ENCODE results near the gene BCL3. TPM values are rescaled to one million over a fixed set of nuclear protein-coding genes. Genes with fewer than 3 reads are reported as not detected.

BCL3 gene
- polyA plus RNA-seq, 1 of the 3 experiments (the other 2 are of a cell fraction), result 19.2 TPM

DNA sequence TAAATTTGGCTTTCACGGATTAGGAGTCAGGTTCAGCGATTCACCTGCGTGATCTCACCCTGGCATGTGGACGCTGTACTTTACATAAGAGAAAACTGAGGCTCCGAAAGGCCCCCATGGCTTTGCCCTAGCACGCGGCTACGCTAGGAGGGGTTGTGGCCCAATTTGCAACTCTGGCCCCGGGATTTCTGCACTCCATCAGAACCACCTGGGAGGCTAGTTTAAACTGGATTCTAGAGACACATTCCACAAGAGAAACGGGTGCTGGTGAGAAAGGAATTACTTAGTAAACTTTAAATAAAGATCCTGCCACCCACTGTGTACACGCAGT lies 6.2 kb downstream of the BCL3 start:
- H3K9ac ChIP-seq, result peak overlapping the region; percentile 54; the same call in 1 of the 2 replicates
- 71% methylated on average over 11 of the region's 11 CpGs for WGBS (ENCODE audit: low lambda C conversion rate)
- CTCF ChIA-PET, result interaction anchor here (1.0 to 8.7 kb wide), 6 partner anchors 16 to 184 kb away, joined by 3 to 86 read pairs (median 8); no protein-coding TSS in a partner anchor

GRCh38 chr19:44755219-44755618 lies 6.7 kb downstream of the BCL3 start:
- Histone ChIP-seq H3K9ac (no peak overlapping the region), H4K20me1 (ENCODE audit: insufficient read depth) (peaks cover 5% of the 10 kb centered on the region; the same call in 1 of the 2 replicates), H3K79me2 (ENCODE audit: insufficient read depth) (peaks cover 16% of the 10 kb centered on the region), H3K27ac (ENCODE audit: low read depth in 2 of 2, low read length in 1 of 2) (no peak overlapping the region; a peak in 1 of 4 replicates), H3F3A (replicated peaks; ENCODE audit: insufficient read depth) (peaks cover 15% of the 10 kb centered on the region), H2AFZ (ENCODE audit: low read depth) (no peak overlapping the region), H3K9me2 (no peaks in the 10 kb centered on the region), H3K36me3 (replicated peaks in 1 of 2; ENCODE audit: control insufficient read depth in 1 of 2, insufficient read depth in 2 of 2, low read length in 1 of 2) (peaks cover 19 to 23% of the 10 kb centered on the region in 2 experiments), H3K9me3 (no peaks in the 10 kb centered on the region), H3K4me2 (peak overlapping the region; percentile 83; the same call in 1 of the 2 replicates), H3K4me1 (ENCODE audit: control insufficient read depth in 1 of 2, insufficient read depth in 2 of 2, low read depth in 1 of 2, low read length in 1 of 2) (peaks cover 21 to 24% of the 10 kb centered on the region in 2 experiments; a peak in 3 of 4 replicates), H3K27me3 (ENCODE audit: insufficient read depth) (no peaks in the 10 kb centered on the region), H3K4me3 (ENCODE audit: low read depth in 2 of 2, low read length in 1 of 2) (no peak overlapping the region)
- TF ChIP-seq EZH2phosphoT487 (IDR thresholded peaks at IDR 0.05; ENCODE audit: borderline replicate concordance, low read depth) (no peak), RAD21 (IDR thresholded peaks at IDR 0.05; ENCODE audit: low read length) (no peak), POLR2AphosphoS5 (IDR thresholded peaks at IDR 0.05; ENCODE audit: low read depth, low read length) (no peak), FOXJ3 (CRISPR knock-in tag; IDR thresholded peaks at IDR 0.05) (no peak), NRF1 (IDR thresholded peaks at IDR 0.05; ENCODE audit: low read depth, low read length) (no peak), MXI1 (IDR thresholded peaks at IDR 0.05; ENCODE audit: low read depth, low read length) (no peak), TAF1 (IDR thresholded peaks at IDR 0.05; ENCODE audit: borderline replicate concordance, low read depth, low read length) (no peak), JUND (IDR thresholded peaks at IDR 0.05) (no peak), TCF12 (IDR thresholded peaks at IDR 0.05) (no peak), SIN3A (IDR thresholded peaks at IDR 0.05; ENCODE audit: borderline replicate concordance, low read depth, low read length) (no peak), FOXM1 (IDR thresholded peaks at IDR 0.05; ENCODE audit: low read depth) (no peak), SMC3 (IDR thresholded peaks at IDR 0.05; ENCODE audit: low read depth, low read length) (no peak)
- TF ChIP-seq, protein P1, sequence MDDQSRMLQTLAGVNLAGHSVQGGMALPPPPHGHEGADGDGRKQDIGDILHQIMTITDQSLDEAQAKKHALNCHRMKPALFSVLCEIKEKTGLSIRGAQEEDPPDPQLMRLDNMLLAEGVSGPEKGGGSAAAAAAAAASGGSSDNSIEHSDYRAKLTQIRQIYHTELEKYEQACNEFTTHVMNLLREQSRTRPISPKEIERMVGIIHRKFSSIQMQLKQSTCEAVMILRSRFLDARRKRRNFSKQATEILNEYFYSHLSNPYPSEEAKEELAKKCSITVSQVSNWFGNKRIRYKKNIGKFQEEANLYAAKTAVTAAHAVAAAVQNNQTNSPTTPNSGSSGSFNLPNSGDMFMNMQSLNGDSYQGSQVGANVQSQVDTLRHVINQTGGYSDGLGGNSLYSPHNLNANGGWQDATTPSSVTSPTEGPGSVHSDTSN (IDR thresholded peaks at IDR 0.05), result no peak
- TF ChIP-seq, protein P2, sequence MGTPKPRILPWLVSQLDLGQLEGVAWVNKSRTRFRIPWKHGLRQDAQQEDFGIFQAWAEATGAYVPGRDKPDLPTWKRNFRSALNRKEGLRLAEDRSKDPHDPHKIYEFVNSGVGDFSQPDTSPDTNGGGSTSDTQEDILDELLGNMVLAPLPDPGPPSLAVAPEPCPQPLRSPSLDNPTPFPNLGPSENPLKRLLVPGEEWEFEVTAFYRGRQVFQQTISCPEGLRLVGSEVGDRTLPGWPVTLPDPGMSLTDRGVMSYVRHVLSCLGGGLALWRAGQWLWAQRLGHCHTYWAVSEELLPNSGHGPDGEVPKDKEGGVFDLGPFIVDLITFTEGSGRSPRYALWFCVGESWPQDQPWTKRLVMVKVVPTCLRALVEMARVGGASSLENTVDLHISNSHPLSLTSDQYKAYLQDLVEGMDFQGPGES (IDR thresholded peaks at IDR 0.05; ENCODE audit: low read depth, low read length), result no peak
- no peak for DNase-seq
- POLR2A ChIA-PET, result no interaction called here
- WGBS (ENCODE audit: low lambda C conversion rate), result 96% methylated on average over 4 of the region's 4 CpGs
- CTCF ChIA-PET, result interaction anchor here (1.0 to 8.7 kb wide), 5 partner anchors 15 to 184 kb away, joined by 3 to 86 read pairs (median 5); no protein-coding TSS in a partner anchor

More for the DNA sequence above, 6.2 kb downstream of the BCL3 start:
- Histone ChIP-seq H3K27me3 (ENCODE audit: insufficient read depth) (no peaks in the 10 kb centered on the region), H3K4me3 (ENCODE audit: low read depth in 2 of 2, low read length in 1 of 2) (no peak overlapping the region), H3K27ac (ENCODE audit: low read depth in 2 of 2, low read length in 1 of 2) (peak overlapping the region; percentile 17 to 64; a peak in 3 of 4 replicates), H3F3A (replicated peaks; ENCODE audit: insufficient read depth) (peaks cover 19% of the 10 kb centered on the region), H3K9me2 (no peaks in the 10 kb centered on the region), H3K9me3 (no peaks in the 10 kb centered on the region), H4K20me1 (ENCODE audit: insufficient read depth) (peaks cover 5% of the 10 kb centered on the region; the same call in 1 of the 2 replicates), H2AFZ (ENCODE audit: low read depth) (no peak overlapping the region), H3K79me2 (ENCODE audit: insufficient read depth) (peaks cover 21% of the 10 kb centered on the region), H3K4me2 (peak overlapping the region; percentile 83), H3K4me1 (ENCODE audit: control insufficient read depth in 1 of 2, insufficient read depth in 2 of 2, low read depth in 1 of 2, low read length in 1 of 2) (peaks cover 21 to 27% of the 10 kb centered on the region in 2 experiments; a peak in 3 of 4 replicates), H3K36me3 (replicated peaks in 1 of 2; ENCODE audit: control insufficient read depth in 1 of 2, insufficient read depth in 2 of 2, low read length in 1 of 2) (peaks cover 13 to 20% of the 10 kb centered on the region in 2 experiments)
- TF ChIP-seq GATA2 (CRISPR knock-in tag; IDR thresholded peaks at IDR 0.05) (no peak), GABPA (IDR thresholded peaks at IDR 0.05; ENCODE audit: low read depth) (no peak), NRF1 (IDR thresholded peaks at IDR 0.05; ENCODE audit: low read depth, low read length) (no peak)
- TF ChIP-seq, protein P3, sequence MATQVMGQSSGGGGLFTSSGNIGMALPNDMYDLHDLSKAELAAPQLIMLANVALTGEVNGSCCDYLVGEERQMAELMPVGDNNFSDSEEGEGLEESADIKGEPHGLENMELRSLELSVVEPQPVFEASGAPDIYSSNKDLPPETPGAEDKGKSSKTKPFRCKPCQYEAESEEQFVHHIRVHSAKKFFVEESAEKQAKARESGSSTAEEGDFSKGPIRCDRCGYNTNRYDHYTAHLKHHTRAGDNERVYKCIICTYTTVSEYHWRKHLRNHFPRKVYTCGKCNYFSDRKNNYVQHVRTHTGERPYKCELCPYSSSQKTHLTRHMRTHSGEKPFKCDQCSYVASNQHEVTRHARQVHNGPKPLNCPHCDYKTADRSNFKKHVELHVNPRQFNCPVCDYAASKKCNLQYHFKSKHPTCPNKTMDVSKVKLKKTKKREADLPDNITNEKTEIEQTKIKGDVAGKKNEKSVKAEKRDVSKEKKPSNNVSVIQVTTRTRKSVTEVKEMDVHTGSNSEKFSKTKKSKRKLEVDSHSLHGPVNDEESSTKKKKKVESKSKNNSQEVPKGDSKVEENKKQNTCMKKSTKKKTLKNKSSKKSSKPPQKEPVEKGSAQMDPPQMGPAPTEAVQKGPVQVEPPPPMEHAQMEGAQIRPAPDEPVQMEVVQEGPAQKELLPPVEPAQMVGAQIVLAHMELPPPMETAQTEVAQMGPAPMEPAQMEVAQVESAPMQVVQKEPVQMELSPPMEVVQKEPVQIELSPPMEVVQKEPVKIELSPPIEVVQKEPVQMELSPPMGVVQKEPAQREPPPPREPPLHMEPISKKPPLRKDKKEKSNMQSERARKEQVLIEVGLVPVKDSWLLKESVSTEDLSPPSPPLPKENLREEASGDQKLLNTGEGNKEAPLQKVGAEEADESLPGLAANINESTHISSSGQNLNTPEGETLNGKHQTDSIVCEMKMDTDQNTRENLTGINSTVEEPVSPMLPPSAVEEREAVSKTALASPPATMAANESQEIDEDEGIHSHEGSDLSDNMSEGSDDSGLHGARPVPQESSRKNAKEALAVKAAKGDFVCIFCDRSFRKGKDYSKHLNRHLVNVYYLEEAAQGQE (IDR thresholded peaks at IDR 0.05; ENCODE audit: low read depth, low read length), result no peak
- no peak for DNase-seq
- POLR2A ChIA-PET, result no interaction called here

Measured in SK-N-SH (cell line).